ENCODE data around the gene GALNT3.

Gene GALNT3

DNA sequence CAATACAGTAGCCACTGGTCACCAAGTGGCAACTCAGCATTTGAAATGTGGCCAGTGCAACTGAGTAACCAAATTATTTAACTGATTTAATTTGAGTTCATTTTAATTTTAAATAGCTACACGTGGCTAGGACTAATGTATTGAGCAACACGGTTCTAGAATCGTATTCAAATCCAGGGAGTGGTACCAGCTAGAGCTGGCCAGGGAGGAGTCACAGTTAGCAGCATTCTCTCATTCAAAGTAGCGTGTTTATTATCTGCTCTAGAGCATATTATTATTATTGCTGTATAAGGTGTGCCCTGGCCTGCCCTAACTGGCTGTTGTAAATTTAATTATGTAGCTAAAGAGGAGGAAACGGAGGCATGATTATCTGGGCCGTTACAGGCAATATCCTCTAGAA, 92.9 kb downstream of the GALNT3 start:
- TF ChIP-seq TAF1 (IDR thresholded peaks at IDR 0.05; ENCODE audit: low read depth): no peak
- no peak for TF ChIP-seq USF1 (IDR thresholded peaks at IDR 0.05)
- TF ChIP-seq, protein P1, sequence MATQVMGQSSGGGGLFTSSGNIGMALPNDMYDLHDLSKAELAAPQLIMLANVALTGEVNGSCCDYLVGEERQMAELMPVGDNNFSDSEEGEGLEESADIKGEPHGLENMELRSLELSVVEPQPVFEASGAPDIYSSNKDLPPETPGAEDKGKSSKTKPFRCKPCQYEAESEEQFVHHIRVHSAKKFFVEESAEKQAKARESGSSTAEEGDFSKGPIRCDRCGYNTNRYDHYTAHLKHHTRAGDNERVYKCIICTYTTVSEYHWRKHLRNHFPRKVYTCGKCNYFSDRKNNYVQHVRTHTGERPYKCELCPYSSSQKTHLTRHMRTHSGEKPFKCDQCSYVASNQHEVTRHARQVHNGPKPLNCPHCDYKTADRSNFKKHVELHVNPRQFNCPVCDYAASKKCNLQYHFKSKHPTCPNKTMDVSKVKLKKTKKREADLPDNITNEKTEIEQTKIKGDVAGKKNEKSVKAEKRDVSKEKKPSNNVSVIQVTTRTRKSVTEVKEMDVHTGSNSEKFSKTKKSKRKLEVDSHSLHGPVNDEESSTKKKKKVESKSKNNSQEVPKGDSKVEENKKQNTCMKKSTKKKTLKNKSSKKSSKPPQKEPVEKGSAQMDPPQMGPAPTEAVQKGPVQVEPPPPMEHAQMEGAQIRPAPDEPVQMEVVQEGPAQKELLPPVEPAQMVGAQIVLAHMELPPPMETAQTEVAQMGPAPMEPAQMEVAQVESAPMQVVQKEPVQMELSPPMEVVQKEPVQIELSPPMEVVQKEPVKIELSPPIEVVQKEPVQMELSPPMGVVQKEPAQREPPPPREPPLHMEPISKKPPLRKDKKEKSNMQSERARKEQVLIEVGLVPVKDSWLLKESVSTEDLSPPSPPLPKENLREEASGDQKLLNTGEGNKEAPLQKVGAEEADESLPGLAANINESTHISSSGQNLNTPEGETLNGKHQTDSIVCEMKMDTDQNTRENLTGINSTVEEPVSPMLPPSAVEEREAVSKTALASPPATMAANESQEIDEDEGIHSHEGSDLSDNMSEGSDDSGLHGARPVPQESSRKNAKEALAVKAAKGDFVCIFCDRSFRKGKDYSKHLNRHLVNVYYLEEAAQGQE (IDR thresholded peaks at IDR 0.05; ENCODE audit: low read depth): no peak
- no peak for TF ChIP-seq RAD21 (IDR thresholded peaks at IDR 0.05; ENCODE audit: low read depth)
- TF ChIP-seq CREB1 (IDR thresholded peaks at IDR 0.05; ENCODE audit: low read depth): no peak
- no peak for TF ChIP-seq EP300 (IDR thresholded peaks at IDR 0.05; ENCODE audit: borderline replicate concordance)
- TF ChIP-seq TEAD4 (IDR thresholded peaks at IDR 0.05): no peak
- TF ChIP-seq MAX (IDR thresholded peaks at IDR 0.05): no peak
- TF ChIP-seq EGR1 (IDR thresholded peaks at IDR 0.05): no peak
- no peak for TF ChIP-seq ZBTB7A (IDR thresholded peaks at IDR 0.05; ENCODE audit: low read depth)
- no peak for TF ChIP-seq NFIC (IDR thresholded peaks at IDR 0.05)
- no peak for TF ChIP-seq CEBPB (IDR thresholded peaks at IDR 0.05)

GRCh38 chr2:165700531-165700930, 93.5 kb downstream of the GALNT3 start:
- no peak for TF ChIP-seq FOXM1 (IDR thresholded peaks at IDR 0.05; ENCODE audit: borderline replicate concordance, low read depth)
- no peak for TF ChIP-seq NFIC (IDR thresholded peaks at IDR 0.05)
- TF ChIP-seq ZBTB7A (IDR thresholded peaks at IDR 0.05; ENCODE audit: low read depth): no peak
- TF ChIP-seq CEBPB (IDR thresholded peaks at IDR 0.05): no peak
- TF ChIP-seq TCF12 (IDR thresholded peaks at IDR 0.05; ENCODE audit: low read depth): no peak
- TF ChIP-seq TEAD4 (IDR thresholded peaks at IDR 0.05): no peak

- no peak for TF ChIP-seq CEBPB (IDR thresholded peaks at IDR 0.05)
- TF ChIP-seq USF1 (IDR thresholded peaks at IDR 0.05): no peak
- no peak for TF ChIP-seq ZBTB7A (IDR thresholded peaks at IDR 0.05; ENCODE audit: low read depth)
- no peak for TF ChIP-seq RAD21 (IDR thresholded peaks at IDR 0.05; ENCODE audit: low read depth)
- TF ChIP-seq TAF1 (IDR thresholded peaks at IDR 0.05; ENCODE audit: low read depth): no peak
Observed at GRCh38 chr2:165699946-165700345, 94.1 kb downstream of the GALNT3 start.

DNA sequence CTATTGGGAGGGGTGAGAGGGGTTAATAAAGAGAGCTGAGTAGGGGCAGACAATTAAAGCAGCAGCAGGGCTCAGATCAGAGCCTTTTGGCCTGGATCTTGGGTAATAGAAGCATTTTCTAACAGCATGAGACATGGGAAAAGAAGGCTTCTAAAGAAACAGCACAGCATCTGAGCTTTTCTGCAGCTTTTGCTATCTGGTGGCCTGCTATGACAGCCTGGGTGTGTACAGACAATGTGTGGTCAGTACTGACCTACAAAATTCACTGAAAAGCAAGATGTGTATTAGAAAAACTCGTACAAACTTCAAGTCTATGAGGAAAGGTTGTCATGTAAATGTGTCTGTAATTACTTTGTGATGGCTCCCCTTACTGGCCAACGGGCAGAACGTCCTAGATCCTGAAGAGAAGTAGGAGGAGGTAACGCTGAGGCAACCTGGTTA, 95.6 kb downstream of the GALNT3 start:
- TF ChIP-seq TEAD4 (IDR thresholded peaks at IDR 0.05): no peak
- TF ChIP-seq NFIC (IDR thresholded peaks at IDR 0.05): no peak
- TF ChIP-seq RAD21 (IDR thresholded peaks at IDR 0.05; ENCODE audit: low read depth): peak; percentile 75

GRCh38 chr2:165697748-165698443, 96.2 kb downstream of the GALNT3 start:
- no peak for TF ChIP-seq EP300 (IDR thresholded peaks at IDR 0.05; ENCODE audit: borderline replicate concordance)
- TF ChIP-seq NFIC (IDR thresholded peaks at IDR 0.05): 0 out of 2 replicates have a peak, but pooled peaks have one; percentile 29
- no peak for TF ChIP-seq CREB1 (IDR thresholded peaks at IDR 0.05; ENCODE audit: low read depth)

All from Ishikawa (cell line).